Mesothelial cell of epicardium (in vitro differentiated cells): ENCODE data around the gene EIF4E1B. TPM values are rescaled to one million over a fixed set of nuclear protein-coding genes. Genes with fewer than 3 reads are reported as not detected.

ENCODE experiments used
- DNase-seq, 2 experiments: peaks; one replicate each; pipeline ENCODE4 v3.0.0; 2021; ENCODE audit warnings: low spot score in 2 of 2; ENCODE audit not compliant: unreplicated experiment in 2 of 2
- H3K27ac Mint-ChIP-seq: 2 replicates; pipeline ENCODE4 v1.8.0; 2021; ENCODE audit warnings: mixed read lengths
- H3K27me3 Mint-ChIP-seq: 2 replicates; pipeline ENCODE4 v1.8.0; 2021; ENCODE audit warnings: low read depth, mixed read lengths
- H3K36me3 Mint-ChIP-seq: 2 replicates; pipeline ENCODE4 v1.8.0; 2021; ENCODE audit warnings: mixed read lengths
- H3K4me1 Mint-ChIP-seq: 2 replicates; pipeline ENCODE4 v1.8.0; 2021; ENCODE audit warnings: mixed read lengths
- H3K4me3 Mint-ChIP-seq: 2 replicates; pipeline ENCODE4 v1.8.0; 2021; ENCODE audit warnings: mild to moderate bottlenecking, moderate library complexity, mixed read lengths
- H3K9me3 Mint-ChIP-seq: 2 replicates; pipeline ENCODE4 v1.8.0; 2021; ENCODE audit warnings: mixed read lengths
- CTCF ChIP-seq: fragments of 200-600 bp; sonication (generic); IDR thresholded peaks from one replicate; pipeline ENCODE4 v1.5.0; 2021; ENCODE audit warnings: antibody characterized with exemption; ENCODE audit not compliant: unreplicated experiment
- microRNA-seq: library from miRNA; unstranded; fragments of <30 nt; microRNA quantifications from one replicate; pipeline ENCODE4 v1.2.0, GENCODE V29; 2021; ENCODE audit warnings: inconsistent platforms, mixed read lengths
- total RNA-seq: library from RNA; stranded (reverse); gene quantifications from 3 replicates; pipeline ENCODE4 v1.2.1, GENCODE V29; 2021

EIF4E1B gene
- total RNA-seq, 1 donor from 2014 or later = not detected

GRCh38 chr5:176692839-176693476, 62.5 kb downstream of the EIF4E1B start:
- no peaks in the 10 kb centered on the region for H3K9me3 Mint-ChIP-seq
- H3K27me3 Mint-ChIP-seq = peaks cover 89% of the 10 kb centered on the region
- no peak overlapping the region for H3K27ac Mint-ChIP-seq
- DNase-seq = no peak
- TF ChIP-seq CTCF = no peak
- no peak overlapping the region for H3K4me3 Mint-ChIP-seq
- no peaks in the 10 kb centered on the region for H3K36me3 Mint-ChIP-seq
- H3K4me1 Mint-ChIP-seq = peaks cover 19% of the 10 kb centered on the region

GRCh38 chr5:176693477-176693851, 63.0 kb downstream of the EIF4E1B start:
- peaks cover 92% of the 10 kb centered on the region for H3K27me3 Mint-ChIP-seq
- peaks cover 22% of the 10 kb centered on the region for H3K4me1 Mint-ChIP-seq
- no peaks in the 10 kb centered on the region for H3K9me3 Mint-ChIP-seq
- no peak overlapping the region for H3K4me3 Mint-ChIP-seq
- H3K36me3 Mint-ChIP-seq = no peaks in the 10 kb centered on the region
- no peak for DNase-seq
- TF ChIP-seq CTCF = no peak
- no peak overlapping the region for H3K27ac Mint-ChIP-seq

GRCh38 chr5:176694146-176694545, 63.7 kb downstream of the EIF4E1B start:
- Mint-ChIP-seq H3K27ac (no peak overlapping the region), H3K9me3 (no peaks in the 10 kb centered on the region), H3K27me3 (peaks cover 97% of the 10 kb centered on the region), H3K36me3 (no peaks in the 10 kb centered on the region), H3K4me3 (no peak overlapping the region), H3K4me1 (peaks cover 22% of the 10 kb centered on the region)
- TF ChIP-seq CTCF = no peak
- no peak for DNase-seq

DNA sequence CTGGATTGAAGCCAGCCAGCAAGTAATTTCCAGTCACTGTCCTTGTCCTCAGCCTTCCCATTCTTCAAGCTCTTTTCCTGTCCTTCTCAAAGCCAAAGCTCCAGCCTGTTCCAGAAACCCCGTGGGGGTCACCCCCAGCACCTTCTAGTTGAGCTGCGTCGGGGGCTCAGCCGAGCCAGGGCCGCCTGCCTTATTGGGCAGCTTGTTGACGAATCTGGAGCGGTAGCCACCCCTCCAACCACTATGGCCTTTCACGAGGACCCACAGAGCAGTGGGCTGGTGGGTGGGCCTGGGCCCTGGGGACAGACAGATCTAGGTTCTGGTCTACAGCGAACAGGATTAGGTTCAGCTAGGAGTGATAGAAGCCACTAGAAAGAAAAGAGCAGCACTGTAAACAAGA, 64.2 kb downstream of the EIF4E1B start:
- TF ChIP-seq CTCF = no peak
- Mint-ChIP-seq H3K9me3 (no peaks in the 10 kb centered on the region), H3K27me3 (peaks cover 94% of the 10 kb centered on the region), H3K4me1 (peaks cover 22% of the 10 kb centered on the region), H3K27ac (no peak overlapping the region), H3K4me3 (no peak overlapping the region), H3K36me3 (no peaks in the 10 kb centered on the region)
- no peak for DNase-seq

GRCh38 chr5:176695073-176695472, 64.6 kb downstream of the EIF4E1B start:
- Mint-ChIP-seq H3K27ac (no peak overlapping the region), H3K36me3 (no peaks in the 10 kb centered on the region), H3K27me3 (peaks cover 94% of the 10 kb centered on the region), H3K4me3 (no peak overlapping the region), H3K9me3 (no peaks in the 10 kb centered on the region), H3K4me1 (peaks cover 22% of the 10 kb centered on the region)
- TF ChIP-seq CTCF = no peak
- DNase-seq = no peak

Small RNA genes lying within 50 kb of the gene (microRNA-seq; reads per million reads assigned to microRNA genes)
- not detected for gene MIR4281

Other genes with a start within 250 kb of the EIF4E1B start
- gene NOP16, start 242.1 kb upstream of the EIF4E1B start, total RNA-seq = 23.4 to 27.7 TPM (median 26.2 TPM) in 3 replicates
- 81.4 to 82.5 TPM (median 81.9 TPM) in 3 replicates for gene HIGD2A, start 241.9 kb upstream of the EIF4E1B start, total RNA-seq
- gene CLTB, start 214.1 kb upstream of the EIF4E1B start, total RNA-seq = 43.3 to 46.8 TPM (median 44.1 TPM) in 3 replicates
- gene FAF2, start 182.3 kb upstream of the EIF4E1B start, total RNA-seq = 52.7 to 54.7 TPM (median 53.9 TPM) in 3 replicates
- 161 to 169 TPM (median 169 TPM) in 3 replicates for gene RNF44, start 93.3 kb upstream of the EIF4E1B start, total RNA-seq
- 0.45 to 1.1 TPM (median 0.50 TPM) in 3 replicates for gene CDHR2, start 81.3 kb upstream of the EIF4E1B start, total RNA-seq
- gene GPRIN1, start 20.5 kb upstream of the EIF4E1B start, total RNA-seq = 1.0 to 1.3 TPM (median 1.1 TPM) in 3 replicates
- not detected in 3 replicates for gene SNCB, start 141 bp upstream of the EIF4E1B start, total RNA-seq
- 47.3 to 51.1 TPM (median 47.3 TPM) in 3 replicates for gene TSPAN17, start 16.8 kb downstream of the EIF4E1B start, total RNA-seq
- 0.11 TPM in 1 of 3 replicates, not detected in the others for gene UNC5A, start 179.9 kb downstream of the EIF4E1B start, total RNA-seq